Measurements from ENCODE around the gene EFNB1.

EFNB1 gene

GRCh38 chrX:68827848-68828624 lies 785 bp upstream of the EFNB1 start:
- DNase-seq: peak; percentile 62

- DNase-seq: no peak
Observed at GRCh38 chrX:68829582-68830418, 979 bp downstream of the EFNB1 start.

GRCh38 chrX:68830419-68831404 lies 1.9 kb downstream of the EFNB1 start:
- no peak for DNase-seq

- DNase-seq: no peak
Observed at GRCh38 chrX:68831405-68832100, 2.7 kb downstream of the EFNB1 start.

GRCh38 chrX:68832101-68832416 lies 3.2 kb downstream of the EFNB1 start:
- peak; percentile 36 for DNase-seq

GRCh38 chrX:68832516-68833447 lies 4.0 kb downstream of the EFNB1 start:
- no peak for DNase-seq

GRCh38 chrX:68833448-68833805 lies 4.6 kb downstream of the EFNB1 start:
- DNase-seq: no peak

GRCh38 chrX:68833855-68834331 lies 5.1 kb downstream of the EFNB1 start:
- DNase-seq: no peak

- DNase-seq: no peak
Observed at GRCh38 chrX:68834371-68835103, 5.7 kb downstream of the EFNB1 start.

- DNase-seq: no peak
Observed at GRCh38 chrX:68835104-68835442, 6.3 kb downstream of the EFNB1 start.

GRCh38 chrX:68835468-68835867 lies 6.6 kb downstream of the EFNB1 start:
- DNase-seq: no peak

- DNase-seq: no peak
Observed at GRCh38 chrX:68837119-68837518, 8.3 kb downstream of the EFNB1 start.

- no peak for DNase-seq
Observed at GRCh38 chrX:68838571-68838910, 9.7 kb downstream of the EFNB1 start.

- DNase-seq: no peak
Observed at GRCh38 chrX:68839771-68840170, 10.9 kb downstream of the EFNB1 start.

GRCh38 chrX:68840256-68840655 lies 11.4 kb downstream of the EFNB1 start:
- no peak for DNase-seq

GRCh38 chrX:68841251-68842049 lies 12.6 kb downstream of the EFNB1 start:
- DNase-seq: peak; percentile 58

GRCh38 chrX:68842351-68842750 lies 13.5 kb downstream of the EFNB1 start:
- no peak for DNase-seq

GRCh38 chrX:68842781-68843581 lies 14.2 kb downstream of the EFNB1 start:
- DNase-seq: peak; percentile 59

GRCh38 chrX:68843992-68844391 lies 15.2 kb downstream of the EFNB1 start:
- no peak for DNase-seq

Measured in DMS79 treated with DMSO at 0.1 percent for 48 hours (cell line).